Measurements from ENCODE around the gene SEMA6A.

SEMA6A gene

DNA sequence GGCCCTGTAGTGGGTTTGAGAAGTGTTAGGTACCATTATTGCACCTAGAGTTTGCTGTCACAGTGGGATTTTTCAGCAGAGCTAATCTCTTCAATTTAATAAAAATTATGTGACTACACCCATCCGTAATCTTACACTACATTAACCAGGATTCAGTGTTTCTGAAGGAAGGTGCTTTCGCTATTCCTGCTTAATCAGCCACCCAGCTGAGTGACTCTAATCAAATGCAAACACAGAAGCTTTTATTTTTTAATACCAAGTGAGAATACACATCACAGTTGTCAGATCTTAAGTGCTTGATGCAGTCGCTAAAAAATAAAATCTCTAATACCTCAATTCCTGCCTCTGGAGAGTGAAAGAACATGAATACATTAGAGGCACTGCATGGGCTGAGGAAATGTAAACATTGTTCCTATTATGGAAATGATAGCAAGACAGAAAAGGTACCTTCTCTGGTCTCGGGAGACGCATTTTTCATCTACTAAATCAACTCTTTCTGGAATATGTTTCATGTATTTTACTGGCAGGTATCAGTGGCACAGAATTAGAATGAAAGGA is 125.7 kb downstream of the SEMA6A start:
- ATAC-seq: no peak
- TF ChIP-seq OSR1 (CRISPR knock-in tag; IDR thresholded peaks at IDR 0.05): no peak

GRCh38 chr5:116448450-116448849 is 126.2 kb downstream of the SEMA6A start:
- no peak for ATAC-seq
- TF ChIP-seq, protein P1, sequence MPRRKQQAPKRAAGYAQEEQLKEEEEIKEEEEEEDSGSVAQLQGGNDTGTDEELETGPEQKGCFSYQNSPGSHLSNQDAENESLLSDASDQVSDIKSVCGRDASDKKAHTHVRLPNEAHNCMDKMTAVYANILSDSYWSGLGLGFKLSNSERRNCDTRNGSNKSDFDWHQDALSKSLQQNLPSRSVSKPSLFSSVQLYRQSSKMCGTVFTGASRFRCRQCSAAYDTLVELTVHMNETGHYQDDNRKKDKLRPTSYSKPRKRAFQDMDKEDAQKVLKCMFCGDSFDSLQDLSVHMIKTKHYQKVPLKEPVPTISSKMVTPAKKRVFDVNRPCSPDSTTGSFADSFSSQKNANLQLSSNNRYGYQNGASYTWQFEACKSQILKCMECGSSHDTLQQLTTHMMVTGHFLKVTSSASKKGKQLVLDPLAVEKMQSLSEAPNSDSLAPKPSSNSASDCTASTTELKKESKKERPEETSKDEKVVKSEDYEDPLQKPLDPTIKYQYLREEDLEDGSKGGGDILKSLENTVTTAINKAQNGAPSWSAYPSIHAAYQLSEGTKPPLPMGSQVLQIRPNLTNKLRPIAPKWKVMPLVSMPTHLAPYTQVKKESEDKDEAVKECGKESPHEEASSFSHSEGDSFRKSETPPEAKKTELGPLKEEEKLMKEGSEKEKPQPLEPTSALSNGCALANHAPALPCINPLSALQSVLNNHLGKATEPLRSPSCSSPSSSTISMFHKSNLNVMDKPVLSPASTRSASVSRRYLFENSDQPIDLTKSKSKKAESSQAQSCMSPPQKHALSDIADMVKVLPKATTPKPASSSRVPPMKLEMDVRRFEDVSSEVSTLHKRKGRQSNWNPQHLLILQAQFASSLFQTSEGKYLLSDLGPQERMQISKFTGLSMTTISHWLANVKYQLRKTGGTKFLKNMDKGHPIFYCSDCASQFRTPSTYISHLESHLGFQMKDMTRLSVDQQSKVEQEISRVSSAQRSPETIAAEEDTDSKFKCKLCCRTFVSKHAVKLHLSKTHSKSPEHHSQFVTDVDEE (CRISPR knock-in tag; IDR thresholded peaks at IDR 0.05): no peak
- TF ChIP-seq OSR1 (CRISPR knock-in tag; IDR thresholded peaks at IDR 0.05) (no peak), ZNF565 (CRISPR knock-in tag; conservative IDR thresholded peaks at IDR 0.05; ENCODE audit: low read depth) (no peak), ARNTL (CRISPR knock-in tag; IDR thresholded peaks at IDR 0.05; ENCODE audit: borderline replicate concordance, low read depth) (no peak), ESRRG (CRISPR knock-in tag; IDR thresholded peaks at IDR 0.05) (no peak), PATZ1 (CRISPR knock-in tag; IDR thresholded peaks at IDR 0.05; ENCODE audit: borderline replicate concordance) (no peak), TCF4 (CRISPR knock-in tag; IDR thresholded peaks at IDR 0.05; ENCODE audit: borderline replicate concordance) (no peak), SNAI2 (CRISPR knock-in tag; IDR thresholded peaks at IDR 0.05) (no peak), CSDC2 (CRISPR knock-in tag; IDR thresholded peaks at IDR 0.05) (no peak), TOX (CRISPR knock-in tag; IDR thresholded peaks at IDR 0.05; ENCODE audit: borderline replicate concordance) (no peak), GLIS3 (CRISPR knock-in tag; IDR thresholded peaks at IDR 0.05) (no peak), ZFP30 (CRISPR knock-in tag; IDR thresholded peaks at IDR 0.05) (no peak), PPARA (CRISPR knock-in tag; IDR thresholded peaks at IDR 0.05; ENCODE audit: borderline replicate concordance) (no peak)
- TF ChIP-seq, protein P2, sequence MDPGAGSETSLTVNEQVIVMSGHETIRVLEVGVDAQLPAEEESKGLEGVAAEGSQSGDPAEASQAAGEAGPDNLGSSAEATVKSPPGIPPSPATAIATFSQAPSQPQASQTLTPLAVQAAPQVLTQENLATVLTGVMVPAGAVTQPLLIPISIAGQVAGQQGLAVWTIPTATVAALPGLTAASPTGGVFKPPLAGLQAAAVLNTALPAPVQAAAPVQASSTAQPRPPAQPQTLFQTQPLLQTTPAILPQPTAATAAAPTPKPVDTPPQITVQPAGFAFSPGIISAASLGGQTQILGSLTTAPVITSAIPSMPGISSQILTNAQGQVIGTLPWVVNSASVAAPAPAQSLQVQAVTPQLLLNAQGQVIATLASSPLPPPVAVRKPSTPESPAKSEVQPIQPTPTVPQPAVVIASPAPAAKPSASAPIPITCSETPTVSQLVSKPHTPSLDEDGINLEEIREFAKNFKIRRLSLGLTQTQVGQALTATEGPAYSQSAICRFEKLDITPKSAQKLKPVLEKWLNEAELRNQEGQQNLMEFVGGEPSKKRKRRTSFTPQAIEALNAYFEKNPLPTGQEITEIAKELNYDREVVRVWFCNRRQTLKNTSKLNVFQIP (CRISPR knock-in tag; IDR thresholded peaks at IDR 0.05; ENCODE audit: borderline replicate concordance, low read depth): no peak
- TF ChIP-seq, protein P3, sequence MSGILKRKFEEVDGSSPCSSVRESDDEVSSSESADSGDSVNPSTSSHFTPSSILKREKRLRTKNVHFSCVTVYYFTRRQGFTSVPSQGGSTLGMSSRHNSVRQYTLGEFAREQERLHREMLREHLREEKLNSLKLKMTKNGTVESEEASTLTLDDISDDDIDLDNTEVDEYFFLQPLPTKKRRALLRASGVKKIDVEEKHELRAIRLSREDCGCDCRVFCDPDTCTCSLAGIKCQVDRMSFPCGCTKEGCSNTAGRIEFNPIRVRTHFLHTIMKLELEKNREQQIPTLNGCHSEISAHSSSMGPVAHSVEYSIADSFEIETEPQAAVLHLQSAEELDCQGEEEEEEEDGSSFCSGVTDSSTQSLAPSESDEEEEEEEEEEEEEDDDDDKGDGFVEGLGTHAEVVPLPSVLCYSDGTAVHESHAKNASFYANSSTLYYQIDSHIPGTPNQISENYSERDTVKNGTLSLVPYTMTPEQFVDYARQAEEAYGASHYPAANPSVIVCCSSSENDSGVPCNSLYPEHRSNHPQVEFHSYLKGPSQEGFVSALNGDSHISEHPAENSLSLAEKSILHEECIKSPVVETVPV (CRISPR knock-in tag; IDR thresholded peaks at IDR 0.05): no peak
- TF ChIP-seq, protein P4, sequence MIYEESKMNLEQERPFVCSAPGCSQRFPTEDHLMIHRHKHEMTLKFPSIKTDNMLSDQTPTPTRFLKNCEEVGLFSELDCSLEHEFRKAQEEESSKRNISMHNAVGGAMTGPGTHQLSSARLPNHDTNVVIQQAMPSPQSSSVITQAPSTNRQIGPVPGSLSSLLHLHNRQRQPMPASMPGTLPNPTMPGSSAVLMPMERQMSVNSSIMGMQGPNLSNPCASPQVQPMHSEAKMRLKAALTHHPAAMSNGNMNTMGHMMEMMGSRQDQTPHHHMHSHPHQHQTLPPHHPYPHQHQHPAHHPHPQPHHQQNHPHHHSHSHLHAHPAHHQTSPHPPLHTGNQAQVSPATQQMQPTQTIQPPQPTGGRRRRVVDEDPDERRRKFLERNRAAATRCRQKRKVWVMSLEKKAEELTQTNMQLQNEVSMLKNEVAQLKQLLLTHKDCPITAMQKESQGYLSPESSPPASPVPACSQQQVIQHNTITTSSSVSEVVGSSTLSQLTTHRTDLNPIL (CRISPR knock-in tag; IDR thresholded peaks at IDR 0.05; ENCODE audit: low read depth): no peak

DNA sequence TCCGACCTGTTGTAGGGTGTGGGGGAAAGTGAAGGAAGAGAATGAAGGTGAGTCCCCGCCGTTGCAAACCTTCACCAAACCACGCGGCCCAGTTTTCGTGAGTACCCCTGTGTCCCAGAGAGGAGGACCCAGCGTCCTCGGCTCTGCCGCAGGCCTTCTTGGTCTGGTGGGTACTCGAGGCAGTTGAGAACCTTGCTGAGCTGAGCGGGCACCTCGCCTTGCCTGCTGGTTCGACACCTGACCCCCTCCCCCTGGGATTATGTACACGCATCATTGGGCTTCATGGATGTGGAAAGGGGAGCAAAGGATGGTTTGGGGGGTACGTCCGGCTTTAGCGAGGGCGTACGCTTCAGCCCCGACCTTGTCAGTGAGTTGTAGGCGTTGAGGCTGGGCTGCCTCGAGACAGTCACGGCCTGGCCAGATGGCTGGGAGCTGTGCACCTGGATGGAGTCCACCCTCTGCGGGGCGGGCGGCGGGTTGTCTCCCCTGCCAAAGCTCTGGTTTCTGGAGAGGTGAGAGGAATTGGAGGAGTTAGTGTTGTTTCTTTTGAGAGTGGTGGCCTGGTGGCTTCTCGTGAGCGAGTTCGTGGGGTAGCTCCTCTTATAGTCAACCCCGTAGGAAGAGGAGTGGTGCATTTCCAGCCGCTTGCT is 128.1 kb downstream of the SEMA6A start:
- no peak for ATAC-seq
- no peak for TF ChIP-seq ZFP3 (CRISPR knock-in tag; IDR thresholded peaks at IDR 0.05)
- no peak for TF ChIP-seq GLIS3 (CRISPR knock-in tag; IDR thresholded peaks at IDR 0.05)
- no peak for TF ChIP-seq ZNF8 (CRISPR knock-in tag; IDR thresholded peaks at IDR 0.05)
- TF ChIP-seq ZNF70 (CRISPR knock-in tag; IDR thresholded peaks at IDR 0.05): no peak
- TF ChIP-seq, protein P2 (CRISPR knock-in tag; IDR thresholded peaks at IDR 0.05; ENCODE audit: borderline replicate concordance, low read depth): no peak
- no peak for TF ChIP-seq RARB (CRISPR knock-in tag; IDR thresholded peaks at IDR 0.05)
- TF ChIP-seq, protein P4 (CRISPR knock-in tag; IDR thresholded peaks at IDR 0.05; ENCODE audit: low read depth): no peak
- no peak for TF ChIP-seq BACH2 (CRISPR knock-in tag; IDR thresholded peaks at IDR 0.05; ENCODE audit: borderline replicate concordance)
- no peak for TF ChIP-seq ESRRG (CRISPR knock-in tag; IDR thresholded peaks at IDR 0.05)
- TF ChIP-seq PPARA (CRISPR knock-in tag; IDR thresholded peaks at IDR 0.05; ENCODE audit: borderline replicate concordance): no peak
- no peak for TF ChIP-seq ARNTL (CRISPR knock-in tag; IDR thresholded peaks at IDR 0.05; ENCODE audit: borderline replicate concordance, low read depth)
- no peak for TF ChIP-seq ZFP30 (CRISPR knock-in tag; IDR thresholded peaks at IDR 0.05)
- no peak for TF ChIP-seq ZNF565 (CRISPR knock-in tag; conservative IDR thresholded peaks at IDR 0.05; ENCODE audit: low read depth)
- TF ChIP-seq TOX (CRISPR knock-in tag; IDR thresholded peaks at IDR 0.05; ENCODE audit: borderline replicate concordance): no peak
- TF ChIP-seq SNAI2 (CRISPR knock-in tag; IDR thresholded peaks at IDR 0.05): no peak
- no peak for TF ChIP-seq CSDC2 (CRISPR knock-in tag; IDR thresholded peaks at IDR 0.05)
- no peak for TF ChIP-seq PATZ1 (CRISPR knock-in tag; IDR thresholded peaks at IDR 0.05; ENCODE audit: borderline replicate concordance)
